Measurements from ENCODE around the gene ATOH8.

Gene ATOH8

DNA sequence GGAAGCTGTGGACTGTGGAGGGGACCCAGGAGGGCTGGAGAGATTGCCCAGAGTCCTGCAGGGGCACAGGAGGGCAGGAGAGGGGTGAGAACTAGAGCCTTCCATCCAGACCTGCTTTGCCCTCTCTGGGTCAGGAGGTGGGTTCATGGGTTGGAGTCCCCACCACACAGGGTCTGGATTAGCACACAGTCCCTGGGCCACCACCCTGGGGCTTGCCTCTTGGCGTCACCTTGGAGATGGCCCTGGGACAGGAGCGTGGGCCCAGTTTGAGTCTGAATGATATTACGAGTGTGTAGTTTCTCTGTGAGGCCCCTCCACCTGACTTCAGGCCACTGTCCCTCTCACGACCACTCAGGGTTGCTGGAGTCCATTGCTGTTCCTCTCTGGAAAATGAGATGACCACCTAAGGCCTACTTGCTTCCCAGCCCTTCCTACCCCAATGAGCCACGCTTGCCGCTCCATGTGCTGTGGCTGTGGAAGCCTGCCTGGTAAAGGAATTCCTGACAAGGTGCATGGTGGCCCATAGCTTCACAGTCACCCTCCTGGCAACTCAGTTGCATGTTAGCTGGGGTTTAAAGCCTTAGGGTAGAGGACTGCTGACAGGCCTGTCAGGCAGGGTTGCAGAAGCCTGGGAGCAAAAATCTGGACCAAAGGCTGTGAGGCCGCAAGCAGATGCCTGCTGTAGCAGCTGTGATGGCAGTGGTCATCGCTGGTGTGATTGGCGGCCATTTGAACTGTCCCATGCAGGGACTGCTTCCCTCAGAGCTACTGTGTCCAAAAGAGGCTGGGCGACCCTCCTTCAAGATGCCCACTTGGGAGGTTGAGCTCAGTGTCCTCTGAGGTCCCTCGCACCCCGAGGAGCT lies 14.2 kb downstream of the ATOH8 start:
- in situ Hi-C loops (cut with HindIII; ENCODE audit: low sequenced_read_pairs), result no loop called here

DNA sequence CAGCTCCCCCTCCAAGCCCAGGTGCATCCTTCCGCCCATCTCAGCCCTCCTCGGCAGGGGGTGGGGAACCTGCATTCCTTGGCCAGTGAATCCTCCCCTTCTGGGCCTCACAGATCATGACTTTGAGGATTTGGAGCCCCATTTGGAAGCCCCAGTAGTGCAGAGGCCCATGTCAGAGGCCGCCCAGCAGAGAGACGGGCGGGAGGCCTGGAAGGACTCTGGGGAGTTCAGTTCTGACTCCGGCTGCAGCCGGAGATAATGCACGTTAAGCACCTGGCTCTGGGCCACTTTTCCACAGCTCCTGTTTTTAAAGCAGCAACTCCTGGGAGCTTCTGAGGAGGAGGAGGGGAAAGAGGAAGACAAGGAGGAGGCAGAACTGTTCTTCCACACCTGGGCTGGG lies 14.9 kb downstream of the ATOH8 start:
- in situ Hi-C loops (cut with HindIII; ENCODE audit: low sequenced_read_pairs), result no loop called here

- in situ Hi-C loops (cut with HindIII; ENCODE audit: low sequenced_read_pairs), result no loop called here
These were observed 15.6 kb downstream of the ATOH8 start for GRCh38 chr2:85769236-85769982.

DNA sequence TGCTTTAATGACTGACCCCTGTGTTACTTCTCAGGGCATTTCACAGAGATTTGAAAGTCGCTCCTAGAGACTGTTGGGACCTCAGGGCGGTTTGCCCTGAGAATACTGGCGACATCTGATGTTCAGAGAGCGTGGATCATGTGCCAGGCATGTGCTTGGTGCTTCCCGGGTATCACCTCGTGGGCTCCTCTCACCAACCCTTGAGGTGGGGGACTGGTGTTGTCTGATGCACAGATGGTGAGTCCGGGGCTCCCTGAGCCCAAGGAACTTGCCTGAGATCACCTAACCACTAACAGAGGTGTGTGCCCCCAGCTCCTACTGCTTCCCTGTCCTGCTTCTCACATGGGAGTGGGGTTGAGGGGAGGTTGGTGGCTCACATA lies 16.2 kb downstream of the ATOH8 start:
- in situ Hi-C loops (cut with HindIII; ENCODE audit: low sequenced_read_pairs), result no loop called here

- in situ Hi-C loops (cut with HindIII; ENCODE audit: low sequenced_read_pairs), result no loop called here
These were observed 16.6 kb downstream of the ATOH8 start for GRCh38 chr2:85770369-85770768.

DNA sequence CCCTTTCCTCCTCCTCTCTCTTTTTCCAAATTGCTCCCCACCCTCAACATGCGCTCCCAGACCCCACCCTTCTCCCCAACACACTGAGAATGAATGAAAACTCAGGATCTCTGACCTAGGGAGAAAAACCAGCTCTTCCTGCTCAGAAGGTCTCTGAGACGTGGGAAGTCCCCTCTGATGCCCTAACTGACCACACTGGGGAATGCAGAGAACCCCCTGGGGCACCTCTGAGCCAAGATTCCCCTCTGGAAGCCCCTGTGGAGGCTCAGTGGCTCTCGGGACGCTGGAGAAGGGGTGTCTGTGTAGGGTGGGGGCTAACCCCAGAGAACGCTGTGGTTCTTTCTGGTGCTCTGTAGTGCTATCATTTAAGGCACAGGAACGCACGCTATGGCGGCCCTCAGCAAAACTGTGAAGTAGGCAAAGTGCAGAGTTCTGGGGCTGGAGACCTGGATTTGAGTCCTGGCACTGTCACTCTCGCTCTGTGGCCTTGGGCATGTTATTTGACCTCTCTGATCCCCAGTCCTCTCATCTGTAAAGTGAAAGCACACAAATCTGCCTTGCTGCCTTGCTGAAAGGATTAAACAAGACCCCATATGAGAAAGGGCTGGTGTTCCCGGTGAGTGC lies 17.1 kb downstream of the ATOH8 start:
- in situ Hi-C loops (cut with HindIII; ENCODE audit: low sequenced_read_pairs), result no loop called here

GRCh38 chr2:85771486-85771885 lies 17.7 kb downstream of the ATOH8 start:
- in situ Hi-C loops (cut with HindIII; ENCODE audit: low sequenced_read_pairs), result no loop called here

DNA sequence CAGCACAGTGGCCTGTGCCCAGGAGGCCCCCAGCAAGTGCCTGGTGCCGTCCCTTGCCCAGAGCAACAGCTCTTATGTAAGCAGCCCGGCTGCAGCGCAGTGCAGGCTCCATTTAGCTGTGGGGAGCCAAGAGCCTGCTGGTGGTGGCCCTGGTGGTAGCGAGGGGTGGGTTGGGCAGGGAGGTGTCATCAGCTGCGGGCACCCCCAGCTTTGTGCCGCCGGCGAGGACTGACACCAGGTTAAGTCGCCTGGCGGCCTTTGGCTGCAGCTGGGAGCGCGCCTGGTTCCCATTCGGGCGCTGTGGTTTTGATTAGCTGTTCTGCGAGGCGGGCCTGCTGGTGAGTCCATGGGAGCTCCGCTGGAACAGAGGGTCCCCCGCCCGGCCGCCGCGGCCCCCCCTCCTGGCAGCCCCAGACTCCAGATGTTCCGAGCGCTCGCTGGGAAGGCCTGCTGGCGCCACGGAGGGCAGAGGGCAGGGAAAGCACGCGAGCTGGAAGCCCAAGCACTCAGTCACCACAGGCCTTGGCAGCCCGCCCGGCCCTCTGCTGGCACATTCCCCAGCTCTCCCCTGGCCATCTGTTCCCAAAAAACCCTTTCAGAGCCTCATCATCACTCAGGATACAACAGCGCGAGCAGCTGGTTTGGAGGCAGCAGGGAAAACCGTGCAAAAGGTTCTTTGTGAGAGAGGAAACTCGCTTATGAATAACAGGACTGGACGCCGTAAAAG lies 18.4 kb downstream of the ATOH8 start:
- in situ Hi-C loops (cut with HindIII; ENCODE audit: low sequenced_read_pairs), result no loop called here

GRCh38 chr2:85772841-85773491 lies 19.2 kb downstream of the ATOH8 start:
- in situ Hi-C loops (cut with HindIII; ENCODE audit: low sequenced_read_pairs), result no loop called here

GRCh38 chr2:85773692-85774091 lies 19.9 kb downstream of the ATOH8 start:
- in situ Hi-C loops (cut with HindIII; ENCODE audit: low sequenced_read_pairs), result no loop called here

DNA sequence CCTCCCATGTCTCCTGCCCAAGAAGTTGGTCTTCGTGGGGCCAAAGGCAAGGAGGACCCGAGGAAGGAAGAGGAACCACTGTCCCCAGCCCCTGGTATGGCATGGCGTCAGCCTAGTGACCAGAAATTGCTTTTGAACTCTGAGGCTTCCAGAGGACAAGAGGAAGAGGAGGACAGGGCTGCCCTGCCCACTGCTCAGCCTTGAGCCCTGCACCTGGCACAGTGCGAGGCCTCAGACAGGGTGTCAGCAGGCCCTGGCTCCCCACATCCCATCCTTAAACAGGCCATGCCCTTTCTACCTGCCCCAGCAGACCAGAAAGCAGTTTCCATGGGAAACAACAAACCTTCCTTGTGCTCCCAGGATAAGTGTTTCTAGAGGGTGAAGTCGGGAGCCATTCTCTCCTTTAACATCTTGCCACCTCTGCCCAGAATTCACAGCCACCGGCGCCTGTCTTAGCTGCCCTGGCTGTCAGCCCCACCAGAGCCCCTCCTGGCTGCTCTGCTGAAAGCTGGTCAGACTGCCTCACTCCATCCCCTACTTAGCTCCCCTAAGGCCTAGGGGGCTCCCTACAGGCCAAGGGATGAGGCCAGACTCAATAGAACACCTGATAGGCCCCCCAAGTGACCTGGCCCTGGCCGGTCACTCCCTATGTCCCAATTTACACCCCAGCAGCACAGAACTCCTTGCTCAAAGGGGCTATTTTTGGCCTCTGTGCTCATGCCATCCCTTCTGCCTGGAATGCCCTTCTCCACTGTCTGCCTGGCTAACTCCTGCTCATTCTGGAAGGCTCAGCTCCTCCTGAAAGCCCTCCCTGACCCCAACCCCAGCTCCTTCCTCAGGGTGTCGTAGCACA lies 20.6 kb downstream of the ATOH8 start:
- in situ Hi-C loops (cut with HindIII; ENCODE audit: low sequenced_read_pairs), result no loop called here

- in situ Hi-C loops (cut with HindIII; ENCODE audit: low sequenced_read_pairs), result no loop called here
These were observed 21.9 kb downstream of the ATOH8 start for GRCh38 chr2:85775406-85776381.

DNA sequence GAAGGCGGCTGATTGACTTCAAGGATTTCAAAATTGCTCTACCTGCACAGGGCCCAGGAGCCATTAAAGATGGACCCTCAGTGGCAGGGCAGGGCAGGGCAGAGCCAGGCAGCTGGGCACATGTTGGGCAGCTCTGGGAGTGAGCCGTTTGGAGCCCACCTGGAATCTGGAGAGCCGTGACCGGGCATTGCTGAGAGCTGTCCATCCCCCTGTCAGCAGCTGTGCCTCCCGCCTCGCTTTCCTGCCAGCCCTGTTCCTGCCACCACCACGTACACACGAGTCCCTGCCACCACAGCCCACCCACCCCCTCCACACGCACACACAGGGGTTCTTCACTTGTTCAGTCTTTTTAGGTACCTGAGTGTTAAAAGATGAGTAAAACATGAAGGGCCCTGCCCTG lies 22.9 kb downstream of the ATOH8 start:
- in situ Hi-C loops (cut with HindIII; ENCODE audit: low sequenced_read_pairs), result no loop called here

- in situ Hi-C loops (cut with HindIII; ENCODE audit: low sequenced_read_pairs), result no loop called here
These were observed 23.7 kb downstream of the ATOH8 start for GRCh38 chr2:85777441-85777861.

DNA sequence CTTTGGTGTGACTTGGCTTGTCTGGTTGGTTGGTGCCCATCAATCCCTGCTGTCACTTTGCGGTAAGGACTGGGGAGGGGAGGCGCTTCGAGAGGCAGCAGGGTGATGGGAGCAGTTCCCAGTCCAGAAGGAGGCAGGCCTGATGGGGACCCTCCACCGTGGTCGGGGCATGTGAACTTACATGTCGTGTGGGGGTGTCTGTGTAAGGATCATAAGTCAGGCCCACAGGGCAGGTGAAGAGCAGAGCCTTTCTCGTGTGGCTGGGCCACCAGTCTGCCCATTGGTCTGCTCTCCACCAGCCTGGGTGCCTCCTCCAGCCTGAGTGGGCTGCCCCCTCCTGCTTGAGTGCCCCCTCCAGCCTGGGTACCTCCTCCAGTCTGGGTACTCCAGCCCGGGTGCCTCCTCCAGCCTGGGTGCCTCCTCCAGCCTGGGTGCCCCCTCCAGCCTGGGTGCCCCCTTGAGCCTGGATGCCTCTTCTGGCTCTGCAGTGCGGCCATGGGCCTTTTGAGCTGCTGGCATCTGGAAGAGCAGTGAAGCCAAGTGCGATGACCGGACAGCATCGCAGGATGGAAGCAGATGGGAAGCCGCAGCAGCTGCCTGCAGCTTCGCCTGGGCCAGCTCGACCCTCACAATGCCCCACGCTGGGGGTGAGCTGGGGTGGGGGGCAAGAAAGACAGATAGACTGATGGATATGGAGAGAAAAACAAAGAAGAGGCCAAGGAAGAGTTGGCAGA lies 25.0 kb downstream of the ATOH8 start:
- in situ Hi-C loops (cut with HindIII; ENCODE audit: low sequenced_read_pairs), result no loop called here

DNA sequence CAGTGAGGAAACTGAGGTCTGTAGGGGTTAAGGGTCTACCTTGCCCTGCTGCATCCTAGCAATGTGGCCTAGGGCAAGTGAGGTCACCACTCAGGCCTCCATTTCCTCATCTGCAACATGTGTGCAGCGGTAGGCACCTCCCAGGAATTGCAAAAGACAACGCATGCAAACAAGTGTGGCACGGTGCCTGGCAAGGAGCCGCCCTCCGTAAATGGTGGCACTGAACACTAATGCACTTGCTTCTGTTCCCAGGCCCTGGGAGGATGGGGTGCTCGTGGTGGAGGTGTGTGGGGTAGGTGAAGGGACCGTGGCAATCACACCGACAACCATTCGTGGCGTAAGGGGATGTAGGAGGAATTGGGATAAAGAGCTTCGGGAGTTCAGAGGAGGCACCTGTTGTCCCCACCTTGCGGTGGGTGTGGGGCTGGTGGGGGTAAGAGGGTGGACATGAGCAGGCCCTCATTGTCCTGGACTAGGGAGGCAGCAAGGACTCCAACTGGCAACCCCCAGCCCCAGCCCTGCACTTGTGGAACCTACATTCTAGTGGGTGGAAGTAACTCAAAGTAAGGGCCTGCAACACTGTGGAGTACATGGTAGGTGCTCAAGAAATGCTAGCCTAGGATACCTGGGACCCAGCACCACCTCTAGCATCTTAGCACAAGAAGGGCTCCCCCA lies 26.0 kb downstream of the ATOH8 start:
- in situ Hi-C loops (cut with HindIII; ENCODE audit: low sequenced_read_pairs), result no loop called here

DNA sequence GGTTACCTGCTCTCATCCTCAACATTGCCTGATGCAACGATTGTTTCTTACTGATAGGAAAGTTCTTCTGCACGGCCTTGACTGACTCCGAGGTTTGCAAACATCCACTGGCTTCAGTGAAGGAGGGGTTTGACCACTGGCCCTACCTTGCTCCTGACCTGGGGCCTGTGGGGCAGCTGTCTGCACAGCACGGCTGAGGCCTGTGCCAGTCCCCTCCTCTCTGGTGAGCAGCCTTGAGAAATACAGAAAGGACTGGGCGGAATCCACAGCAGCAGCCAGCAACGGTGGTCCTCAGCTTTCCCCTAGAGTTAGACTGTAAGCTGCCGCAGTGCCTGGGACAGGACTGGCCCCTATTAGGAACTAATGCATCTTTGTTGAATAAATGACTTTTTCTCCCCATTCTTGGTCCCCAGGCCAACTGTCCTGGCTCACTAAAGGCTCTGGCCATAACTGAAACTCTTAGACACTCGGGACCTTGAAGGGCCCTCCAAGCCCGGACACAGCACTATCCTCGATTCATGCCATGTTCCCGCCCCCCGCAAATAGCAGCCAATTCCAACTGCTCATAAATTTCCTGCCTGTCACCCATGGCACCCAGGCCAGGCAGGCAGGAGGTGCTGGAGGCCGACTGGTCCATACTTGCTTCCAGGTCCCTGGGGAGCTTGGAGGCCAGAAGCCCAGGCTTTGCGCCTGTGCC lies 26.7 kb downstream of the ATOH8 start:
- in situ Hi-C loops (cut with HindIII; ENCODE audit: low sequenced_read_pairs), result no loop called here

Measured in endothelial cell of hepatic sinusoid (primary cell).